SJSA1 (cell line): ENCODE measurements around the gene NUDT8. TPM values are rescaled to one million over a fixed set of nuclear protein-coding genes. Genes with fewer than 3 reads are reported as not detected.
"Not testable (repeated sequence)": the region's sequence is repeated elsewhere in the genome, so short reads cannot be mapped to it uniquely, and the experiment has no call there.

Experiments used
- DNase-seq, 2 experiments: peaks; one replicate each; pipeline ENCODE4 v3.0.0-alpha.2; 2015 to 2020; ENCODE audit warnings: low spot score in 2 of 2, low read depth in 1 of 2
- H3K27ac ChIP-seq: fragments of 250-450 bp; sonication (Bioruptor Pico); 2 replicates; pipeline ENCODE4 v1.5.1; 2020; ENCODE audit warnings: mild to moderate bottlenecking, moderate library complexity
- H3K27me3 ChIP-seq: fragments of 250-450 bp; sonication (Bioruptor Pico); replicated peaks from 2 replicates; pipeline ENCODE4 v1.5.1; 2020; ENCODE audit warnings: mild to moderate bottlenecking, moderate library complexity
- H3K36me3 ChIP-seq: fragments of 250-450 bp; sonication (Bioruptor Pico); 2 replicates; pipeline ENCODE4 v1.5.1; 2020; ENCODE audit warnings: mild to moderate bottlenecking
- H3K4me1 ChIP-seq: fragments of 250-450 bp; sonication (Bioruptor Pico); replicated peaks from 2 replicates; pipeline ENCODE4 v1.6.1; 2021; ENCODE audit warnings: mild to moderate bottlenecking
- H3K4me3 ChIP-seq: fragments of 250-450 bp; sonication (Bioruptor Pico); 2 replicates; pipeline ENCODE4 v1.5.1; 2020; ENCODE audit warnings: mild to moderate bottlenecking
- H3K9me3 ChIP-seq: fragments of 250-450 bp; sonication (Bioruptor Pico); replicated peaks from 2 replicates; pipeline ENCODE4 v1.5.1; 2020; ENCODE audit warnings: mild to moderate bottlenecking
- total RNA-seq: library from RNA; depleted of rRNA; stranded (reverse); fragments of >200 nt; shearing (Covaris generic); gene quantifications from 2 replicates; pipeline ENCODE4 v1.2.3, GENCODE V29; 2014

NUDT8 gene
- total RNA-seq, 1 experiment from 2014 or later = 7.4 TPM

- DNase-seq, H3K4me3 ChIP-seq, H3K27me3 ChIP-seq, H3K9me3 ChIP-seq, H3K36me3 ChIP-seq, H3K4me1 ChIP-seq, H3K27ac ChIP-seq: not testable (repeated sequence)
Observed at GRCh38 chr11:67623795-67624194, 5.9 kb downstream of the NUDT8 start.

GRCh38 chr11:67622905-67623304 is 6.8 kb downstream of the NUDT8 start:
- not testable (repeated sequence) for H3K9me3 ChIP-seq, H3K27ac ChIP-seq, H3K4me1 ChIP-seq, H3K36me3 ChIP-seq, H3K4me3 ChIP-seq, DNase-seq
- H3K27me3 ChIP-seq = peaks cover 17% of the 10 kb centered on the region

- H3K4me3 ChIP-seq, DNase-seq, H3K27ac ChIP-seq, H3K9me3 ChIP-seq, H3K4me1 ChIP-seq, H3K36me3 ChIP-seq: not testable (repeated sequence)
- peaks cover 26% of the 10 kb centered on the region for H3K27me3 ChIP-seq
Observed at GRCh38 chr11:67621928-67622327, 7.8 kb downstream of the NUDT8 start.

GRCh38 chr11:67620621-67621020 is 9.1 kb downstream of the NUDT8 start:
- not testable (repeated sequence) for H3K4me3 ChIP-seq, H3K9me3 ChIP-seq, H3K36me3 ChIP-seq, H3K27ac ChIP-seq, H3K4me1 ChIP-seq, DNase-seq
- peaks cover 31% of the 10 kb centered on the region for H3K27me3 ChIP-seq

GRCh38 chr11:67619683-67620618 is 9.8 kb downstream of the NUDT8 start:
- H3K36me3 ChIP-seq, H3K9me3 ChIP-seq, H3K4me1 ChIP-seq, DNase-seq, H3K4me3 ChIP-seq, H3K27ac ChIP-seq: not testable (repeated sequence)
- H3K27me3 ChIP-seq = peaks cover 33% of the 10 kb centered on the region

GRCh38 chr11:67618901-67619659 is 10.7 kb downstream of the NUDT8 start:
- not testable (repeated sequence) for DNase-seq, H3K4me3 ChIP-seq, H3K36me3 ChIP-seq, H3K4me1 ChIP-seq, H3K27ac ChIP-seq, H3K9me3 ChIP-seq
- peaks cover 33% of the 10 kb centered on the region for H3K27me3 ChIP-seq

GRCh38 chr11:67617243-67617953 is 12.3 kb downstream of the NUDT8 start:
- H3K9me3 ChIP-seq = no peaks in the 10 kb centered on the region; the same call in 1 of the 2 replicates

GRCh38 chr11:67616431-67617242 is 13.1 kb downstream of the NUDT8 start:
- DNase-seq = no peak
- Histone ChIP-seq H3K4me3 (no peak overlapping the region), H3K9me3 (no peaks in the 10 kb centered on the region; the same call in 1 of the 2 replicates), H3K4me1 (peaks cover 11% of the 10 kb centered on the region), H3K36me3 (peaks cover 26% of the 10 kb centered on the region), H3K27me3 (peaks cover 26% of the 10 kb centered on the region), H3K27ac (no peak overlapping the region)

More at GRCh38 chr11:67617243-67617953, 12.3 kb downstream of the NUDT8 start:
- Histone ChIP-seq H3K4me3 (no peak overlapping the region), H3K27ac (no peak overlapping the region), H3K36me3 (peaks cover 18% of the 10 kb centered on the region), H3K27me3 (peaks cover 28% of the 10 kb centered on the region), H3K4me1 (peaks cover 11% of the 10 kb centered on the region)
- DNase-seq = no peak

- H3K4me3 ChIP-seq = no peak overlapping the region
- no peak for DNase-seq
- H3K27ac ChIP-seq = no peak overlapping the region
- peaks cover 11% of the 10 kb centered on the region for H3K4me1 ChIP-seq
- H3K36me3 ChIP-seq = peaks cover 33% of the 10 kb centered on the region
- no peaks in the 10 kb centered on the region; the same call in 1 of the 2 replicates for H3K9me3 ChIP-seq
- H3K27me3 ChIP-seq = peaks cover 26% of the 10 kb centered on the region
Observed at GRCh38 chr11:67615728-67616430, 13.9 kb downstream of the NUDT8 start.

GRCh38 chr11:67614730-67615714 is 14.7 kb downstream of the NUDT8 start:
- Histone ChIP-seq H3K4me1 (peaks cover 11% of the 10 kb centered on the region), H3K36me3 (peaks cover 42% of the 10 kb centered on the region), H3K4me3 (no peak overlapping the region), H3K9me3 (no peaks in the 10 kb centered on the region; the same call in 1 of the 2 replicates), H3K27ac (no peak overlapping the region), H3K27me3 (peaks cover 26% of the 10 kb centered on the region)
- DNase-seq = peak; percentile 42 to 78

- peak overlapping the region; percentile 2; the same call in 1 of the 2 replicates for H3K4me3 ChIP-seq
- no peaks in the 10 kb centered on the region; the same call in 1 of the 2 replicates for H3K9me3 ChIP-seq
- peak; percentile 62 to 84 for DNase-seq
- peaks cover 26% of the 10 kb centered on the region for H3K27me3 ChIP-seq
- H3K27ac ChIP-seq = no peak overlapping the region
- H3K4me1 ChIP-seq = peaks cover 11% of the 10 kb centered on the region
- H3K36me3 ChIP-seq = peaks cover 51% of the 10 kb centered on the region
Observed at GRCh38 chr11:67613960-67614715, 15.6 kb downstream of the NUDT8 start.
